Fibroblast of peridontal ligament (primary cell): Measurements from ENCODE around the gene SCUBE2.
"Not testable (repeated sequence)": the region's sequence is repeated elsewhere in the genome, so short reads cannot be mapped to it uniquely, and the experiment has no call there.

ENCODE experiments used
- DNase-seq: peaks from one replicate; pipeline ENCODE4 v3.0.0-alpha.2; 2010; ENCODE audit errors: extremely low read depth

Gene SCUBE2

GRCh38 chr11:9008661-9009060 lies 82.7 kb downstream of the SCUBE2 start:
- DNase-seq, result no peak

GRCh38 chr11:9008011-9008550 lies 83.3 kb downstream of the SCUBE2 start:
- DNase-seq, result no peak

- no peak for DNase-seq
Observed at GRCh38 chr11:9005087-9005486, 86.3 kb downstream of the SCUBE2 start.

GRCh38 chr11:9004183-9004926 lies 87.0 kb downstream of the SCUBE2 start:
- no peak for DNase-seq

GRCh38 chr11:9003573-9004182 lies 87.7 kb downstream of the SCUBE2 start, which contains the start of gene NRIP3:
Gene NRIP3 (minus strand): TSS chr11:9004001. CDS start chr11:9003935, 66 bp downstream.
- DNase-seq, result peak; percentile 45

GRCh38 chr11:9002920-9003572 lies 88.4 kb downstream of the SCUBE2 start:
- no peak for DNase-seq

GRCh38 chr11:9001736-9002135 lies 89.7 kb downstream of the SCUBE2 start:
- peak; percentile 56 for DNase-seq

GRCh38 chr11:8998017-8998416 lies 93.4 kb downstream of the SCUBE2 start:
- DNase-seq, result no peak

GRCh38 chr11:8997451-8997850 lies 93.9 kb downstream of the SCUBE2 start:
- no peak for DNase-seq

GRCh38 chr11:8989453-8989852 lies 101.9 kb downstream of the SCUBE2 start:
- peak; percentile 77 for DNase-seq

GRCh38 chr11:8988329-8989234 lies 102.8 kb downstream of the SCUBE2 start:
- DNase-seq, result no peak

- DNase-seq, result no peak
Observed at GRCh38 chr11:8987446-8987845, 104.0 kb downstream of the SCUBE2 start.

- not testable (repeated sequence) for DNase-seq
Observed at GRCh38 chr11:8986772-8987171, 104.6 kb downstream of the SCUBE2 start.

- DNase-seq, result no peak
Observed at GRCh38 chr11:8985462-8985861, 105.9 kb downstream of the SCUBE2 start.

- DNase-seq, result no peak
Observed at GRCh38 chr11:8983552-8983951, 107.8 kb downstream of the SCUBE2 start.

GRCh38 chr11:8980485-8980884 lies 110.9 kb downstream of the SCUBE2 start:
- DNase-seq, result no peak

- not testable (repeated sequence) for DNase-seq
Observed at GRCh38 chr11:8979365-8979764, 112.0 kb downstream of the SCUBE2 start.

GRCh38 chr11:8973121-8973520 lies 118.3 kb downstream of the SCUBE2 start:
- no peak for DNase-seq

GRCh38 chr11:8971924-8972316 lies 119.5 kb downstream of the SCUBE2 start:
- DNase-seq, result no peak

- DNase-seq, result no peak
Observed at GRCh38 chr11:8971196-8971923, 120.0 kb downstream of the SCUBE2 start.
